Heart left ventricle (tissue), 13 donors: ENCODE measurements around the gene PRMT3.

ENCODE experiments used
- POLR2A ChIP-seq, 2 donors: fragments of 450-650 bp; IDR thresholded peaks; one replicate each; pipeline ENCODE4 v1.6.1; 2017; ENCODE audit warnings: antibody characterized with exemption in 2 of 2, mild to moderate bottlenecking in 2 of 2, moderate library complexity in 2 of 2
- TF ChIP-seq, protein P1 (sequence below), 12 donors: fragments of 200-600 bp; sonication (generic) in 4 of 12; IDR thresholded peaks; one replicate each; pipeline versions ENCODE4 v1.5.0 to v1.8.0; 2018 to 2022; ENCODE audit warnings: antibody characterized with exemption in 12 of 12, mild to moderate bottlenecking in 5 of 12
- donor health status: ischemic (EF 13 %, LVEDD 7.1; RV severe dilation, severe dysfunction).
- donor health status: DM: no; HTN: yes; CAD: no.
- donor health status: DM: no; HTN: no; CAD: no.
- donor health status: ischemic (EF 25% LVEDD 6.9; RV normal size, moderate dysfunction).
- donor health status: ischemic (EF 25% LVEDD 5.7; RV mildly dilated, moderate dysfunction).
- donor health status: ischemic (EF 35%, LVEDD 5.7; RV mildly dilated, moderate dysfunction).
- donor health status: nonischemic (EF 11% LVEDD 7.7; RV severe dilation, severe dysfunction).
- donor health status: DM: yes; HTN: yes; CAD: no.
- donor health status: PGD.
- donor health status: ischemic (EF 29% LVEDD 5.4; RV normal size, mild dysfunction).
- donor health status: nonischemic (EF 23%, LVEDD 6.1; RV moderate dilation, normal function).

DNA sequence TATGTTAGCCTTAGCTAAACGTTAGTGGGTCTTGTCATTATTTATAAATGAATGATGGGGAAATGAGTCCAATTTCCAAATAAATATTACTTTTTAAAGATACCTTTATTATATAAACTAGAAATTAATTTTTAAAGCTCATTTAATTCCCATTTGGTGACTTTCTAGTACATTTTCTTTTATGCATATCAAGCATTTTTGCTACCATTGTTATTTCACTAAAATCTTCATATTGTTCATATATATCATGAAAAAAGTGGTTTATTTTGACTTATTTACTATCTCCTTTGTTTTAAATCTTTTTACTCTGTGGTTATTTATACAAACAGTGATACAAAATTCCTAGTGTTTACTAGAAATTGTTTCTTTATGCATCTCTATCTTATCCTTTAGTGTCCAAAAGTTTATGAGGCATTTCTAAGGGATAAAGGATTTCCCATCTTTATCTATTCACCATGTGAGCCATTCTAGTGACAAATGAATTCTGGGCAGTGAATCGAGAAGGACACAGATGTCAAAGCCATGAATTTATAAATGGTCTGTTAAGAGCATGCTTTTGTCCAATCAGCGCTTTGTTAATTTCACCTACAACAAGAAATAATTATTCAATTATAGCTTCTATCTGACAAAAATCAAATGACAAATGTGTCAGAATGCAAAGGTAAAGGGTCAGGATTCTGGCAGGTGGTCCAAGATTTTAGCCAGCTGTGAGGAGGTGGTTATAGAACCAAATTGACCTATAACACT is 70.6 kb downstream of the PRMT3 start:
- TF ChIP-seq POLR2A (IDR thresholded peaks at IDR 0.05), result no peak
- TF ChIP-seq, protein P1, sequence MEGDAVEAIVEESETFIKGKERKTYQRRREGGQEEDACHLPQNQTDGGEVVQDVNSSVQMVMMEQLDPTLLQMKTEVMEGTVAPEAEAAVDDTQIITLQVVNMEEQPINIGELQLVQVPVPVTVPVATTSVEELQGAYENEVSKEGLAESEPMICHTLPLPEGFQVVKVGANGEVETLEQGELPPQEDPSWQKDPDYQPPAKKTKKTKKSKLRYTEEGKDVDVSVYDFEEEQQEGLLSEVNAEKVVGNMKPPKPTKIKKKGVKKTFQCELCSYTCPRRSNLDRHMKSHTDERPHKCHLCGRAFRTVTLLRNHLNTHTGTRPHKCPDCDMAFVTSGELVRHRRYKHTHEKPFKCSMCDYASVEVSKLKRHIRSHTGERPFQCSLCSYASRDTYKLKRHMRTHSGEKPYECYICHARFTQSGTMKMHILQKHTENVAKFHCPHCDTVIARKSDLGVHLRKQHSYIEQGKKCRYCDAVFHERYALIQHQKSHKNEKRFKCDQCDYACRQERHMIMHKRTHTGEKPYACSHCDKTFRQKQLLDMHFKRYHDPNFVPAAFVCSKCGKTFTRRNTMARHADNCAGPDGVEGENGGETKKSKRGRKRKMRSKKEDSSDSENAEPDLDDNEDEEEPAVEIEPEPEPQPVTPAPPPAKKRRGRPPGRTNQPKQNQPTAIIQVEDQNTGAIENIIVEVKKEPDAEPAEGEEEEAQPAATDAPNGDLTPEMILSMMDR (IDR thresholded peaks at IDR 0.05), result no peak
